HepG2 (cell line): Measurements from ENCODE around the gene KIF13A. TPM values are rescaled to one million over a fixed set of nuclear protein-coding genes. Genes with fewer than 3 reads are reported as not detected.

Source experiments
- ATAC-seq: fragments of 200-7000 bp; cut with Tn5 transposase; 3 replicates; pipeline ENCODE4 v1.9.1; 2020; ENCODE audit warnings: mild to moderate bottlenecking, moderate library complexity
- BruUV-seq: library from RNA; stranded (reverse); fragments of 400-500 nt; replicated peaks from 2 replicates; lab custom pipeline; 2021; lab: Mats Ljungman, UMichigan
- CTCF ChIA-PET: fragments of 300-600 bp; formaldehyde crosslinking; extraction: SDS; loops from one replicate; lab custom pipeline; 2021; ENCODE audit warnings: low total read pairs, inconsistent platforms, low intra/inter-chr PET ratio; lab: Yijun Ruan, JAX
- POLR2A ChIA-PET: fragments of 350-600 bp; sonication (Branson Sonifier 250); formaldehyde crosslinking; loops from one replicate; lab custom pipeline; 2020; ENCODE audit warnings: antibody characterized with exemption, inconsistent platforms; lab: Yijun Ruan, JAX
- DNase-seq: peaks from one replicate; pipeline ENCODE4 v3.0.0-alpha.2; 2015; ENCODE audit warnings: low spot score
- FAIRE-seq: peaks from 3 replicates; lab custom pipeline; 2011; peaks lifted over from hg19 to GRCh38; lab: Jason Lieb, UNC
- H2AFZ ChIP-seq: one replicate; pipeline ENCODE4 v1.6.1; 2011; ENCODE audit warnings: low read length, inconsistent platforms
- H3K27ac ChIP-seq: fragments of 300-600 bp; 3 replicates; pipeline ENCODE4 v1.8.0; 2011; ENCODE audit warnings: mixed run types, mild to moderate bottlenecking, mixed read lengths, low read length, inconsistent platforms; ENCODE audit not compliant: insufficient read depth; ENCODE audit errors: extremely low read length
- H3K27me3 ChIP-seq, 2 experiments: fragments of 200-600 bp in 1 of 2; 2 replicates in 1 of 2; 3 replicates in 1 of 2; pipeline versions ENCODE4 v1.6.0 to v1.8.0; 2011; ENCODE audit warnings: low read length in 2 of 2, mild to moderate bottlenecking in 2 of 2, moderate library complexity in 2 of 2, inconsistent platforms in 1 of 2; ENCODE audit not compliant: insufficient read depth in 2 of 2, control insufficient read depth in 1 of 2
- H3K36me3 ChIP-seq, 2 experiments: fragments of 200-600 bp in 1 of 2; replicated peaks in 1 of 2; 2 replicates in 1 of 2; 3 replicates in 1 of 2; pipeline versions ENCODE4 v1.5.1 to v1.8.0; 2011; ENCODE audit warnings: low read length in 2 of 2, inconsistent platforms in 1 of 2; ENCODE audit not compliant: insufficient read depth in 2 of 2, control insufficient read depth in 1 of 2
- H3K4me1 ChIP-seq: 2 replicates; pipeline ENCODE4 v1.5.1; 2012; ENCODE audit warnings: low read length, inconsistent platforms; ENCODE audit not compliant: insufficient read depth
- H3K4me2 ChIP-seq: 2 replicates; pipeline ENCODE4 v1.6.0; 2011; ENCODE audit warnings: low read depth, low read length, inconsistent platforms
- H3K4me3 ChIP-seq, 3 experiments: fragments of 200-600 bp in 1 of 3; sonication (generic), shearing (Covaris generic) in 1 of 3; replicated peaks in 1 of 3; 2 replicates each; pipeline ENCODE4 v1.5.1; 2011 to 2016; ENCODE audit warnings: low read length in 3 of 3, inconsistent platforms in 2 of 3, low read depth in 2 of 3, mild to moderate bottlenecking in 2 of 3, control low read depth in 1 of 3, mixed read lengths in 1 of 3; ENCODE audit not compliant: insufficient read depth in 1 of 3
- H3K79me2 ChIP-seq: one replicate; pipeline ENCODE4 v1.6.1; 2011; ENCODE audit warnings: low read length, inconsistent platforms; ENCODE audit not compliant: insufficient read depth
- H3K9ac ChIP-seq: 2 replicates; pipeline ENCODE4 v1.6.0; 2011; ENCODE audit warnings: mild to moderate bottlenecking, low read depth, low read length, inconsistent platforms; ENCODE audit not compliant: insufficient read depth
- H3K9me3 ChIP-seq: 2 replicates; pipeline ENCODE4 v1.5.1; 2012; ENCODE audit warnings: mild to moderate bottlenecking, low read length
- H4K20me1 ChIP-seq: 2 replicates; pipeline ENCODE4 v1.6.0; 2011; ENCODE audit warnings: inconsistent platforms, mild to moderate bottlenecking, low read length, moderate library complexity; ENCODE audit not compliant: insufficient read depth
- AGO2 ChIP-seq: fragments of 200-400 bp; formaldehyde crosslinking; optimal IDR thresholded peaks from 2 replicates; pipeline ENCODE3; 2017; ENCODE audit warnings: mild to moderate bottlenecking, low read depth, low read length, moderate library complexity
- ATAD3A ChIP-seq: sonication (generic); formaldehyde crosslinking; IDR thresholded peaks from 2 replicates; pipeline ENCODE4 v1.4.0; 2020; ENCODE audit warnings: missing genetic modification reagents
- CCAR2 ChIP-seq: fragments of 200-400 bp; formaldehyde crosslinking; optimal IDR thresholded peaks from 2 replicates; pipeline ENCODE3; 2018; ENCODE audit warnings: low read depth, mild to moderate bottlenecking, low read length, moderate library complexity
- HDAC1 ChIP-seq: sonication (generic); formaldehyde crosslinking; IDR thresholded peaks from 2 replicates; pipeline ENCODE4 v1.5.1; 2020; ENCODE audit warnings: mild to moderate bottlenecking, missing genetic modification reagents
- NCOA1 ChIP-seq: sonication (generic); formaldehyde crosslinking; IDR thresholded peaks from 2 replicates; pipeline ENCODE4 v1.9.0; 2021; ENCODE audit warnings: missing genetic modification reagents
- NPAS2 ChIP-seq: sonication (generic); formaldehyde crosslinking; IDR thresholded peaks from 2 replicates; pipeline ENCODE4 v1.8.0; 2022; ENCODE audit warnings: mild to moderate bottlenecking, missing genetic modification reagents, borderline replicate concordance
- ZFAT ChIP-seq: sonication (generic); formaldehyde crosslinking; conservative IDR thresholded peaks from 2 replicates; pipeline ENCODE4 v1.8.1; 2023; ENCODE audit warnings: missing genetic modification reagents, inconsistent platforms
- ZNF512B ChIP-seq: sonication (generic); formaldehyde crosslinking; IDR thresholded peaks from 2 replicates; pipeline ENCODE4 v1.5.1; 2020; ENCODE audit warnings: missing genetic modification reagents, mild to moderate bottlenecking, borderline replicate concordance
- ZNF574 ChIP-seq: sonication (generic); formaldehyde crosslinking; IDR thresholded peaks from 2 replicates; pipeline ENCODE4 v1.4.0; 2020; ENCODE audit warnings: missing genetic modification reagents
- WGBS: methylation state at CpG from one replicate; pipeline ENCODE4 v1.1.6; 2017; ENCODE audit warnings: low lambda C conversion rate; 5-methylcytosine and 5-hydroxymethylcytosine counted together
- in situ Hi-C: cut with HindIII; loops from 2 replicates; pipeline ENCODE4 v1.10.0; 2017; ENCODE audit warnings: low pct_unique_long_range_greater_than_20kb; ENCODE audit not compliant: extremely low pct_ligation_motif_present
- intact Hi-C: fragments of 100-400 bp; cut with micrococcal nuclease; formaldehyde crosslinking; loops from one replicate; pipeline ENCODE4 v1.10.0; 2022; ENCODE audit not compliant: unreplicated experiment
- polyA plus RNA-seq, 8 experiments: library from polyadenylated mRNA; depleted of rRNA in 3 of 8; stranded (reverse) in 7 of 8; unstranded in 1 of 8; fragments of >200 nt; fragmentation: Illumina TruSeq in 4 of 8; extraction: Trizol in 4 of 8; gene quantifications; 2 replicates each; pipeline versions ENCODE4 v1.2.1 to v1.2.3, GENCODE V29; 2011 to 2016; ENCODE audit warnings: low read depth in 4 of 8, missing spikeins in 1 of 8, mixed read lengths in 1 of 8; ENCODE audit not compliant: insufficient read depth in 1 of 8
- total RNA-seq, 5 experiments: library from RNA; depleted of rRNA; stranded (reverse); fragments of >200 nt; fragmentation: Illumina TruSeq; extraction: Trizol; gene quantifications; 2 replicates each; pipeline ENCODE4 v1.2.3, GENCODE V29; 2016; ENCODE audit warnings: low read depth in 1 of 5
- TF ChIP-seq, protein P1 (sequence below), 2 experiments: fragments of 450-650 bp in 1 of 2; sonication (generic) in 1 of 2; formaldehyde crosslinking in 1 of 2; IDR thresholded peaks; 2 replicates each; pipeline versions ENCODE4 v1.6.1 to v1.8.0; 2016 to 2022; ENCODE audit warnings: antibody characterized with exemption in 1 of 2, mild to moderate bottlenecking in 1 of 2, missing genetic modification reagents in 1 of 2

Gene KIF13A
- total and polyA plus RNA-seq, 2 of the 13 experiments (the other 11 are each of a cell fraction or from before 2014, with no cell fraction given) = 21.1 to 37.2 TPM

- Histone ChIP-seq H3K4me3 (no peak overlapping the region), H3K79me2 (no peaks in the 10 kb centered on the region), H3K27ac (no peak overlapping the region), H3K4me1 (peaks cover 20% of the 10 kb centered on the region), H3K36me3 (peaks cover 0 to 3% of the 10 kb centered on the region in 2 experiments; a peak in 2 of 5 replicates), H3K27me3 (no peaks in the 10 kb centered on the region), H3K4me2 (no peak overlapping the region), H3K9me3 (no peaks in the 10 kb centered on the region), H2AFZ (no peak overlapping the region), H4K20me1 (no peaks in the 10 kb centered on the region), H3K9ac (no peak overlapping the region)
- BruUV-seq = no TSS peak
- in situ Hi-C loops (no loop called here), intact Hi-C loops (loop anchor here (5.0 kb wide), 1 partner anchor 63 kb away; no protein-coding TSS in a partner anchor)
- POLR2A ChIA-PET = no interaction called here
- ATAC-seq = no peak
- DNase-seq = no peak
- CTCF ChIA-PET = no interaction called here
- no peak for FAIRE-seq
- WGBS = 94% methylated on average over 3 of the region's 3 CpGs
- TF ChIP-seq HDAC1 (CRISPR knock-in tag) (no peak), ZNF512B (CRISPR knock-in tag) (no peak), AGO2 (no peak), NPAS2 (CRISPR knock-in tag) (no peak), ZFAT (no peak), ATAD3A (CRISPR knock-in tag) (no peak), ZNF574 (CRISPR knock-in tag) (no peak), CCAR2 (no peak), NCOA1 (CRISPR knock-in tag) (no peak)
- TF ChIP-seq, protein P1, sequence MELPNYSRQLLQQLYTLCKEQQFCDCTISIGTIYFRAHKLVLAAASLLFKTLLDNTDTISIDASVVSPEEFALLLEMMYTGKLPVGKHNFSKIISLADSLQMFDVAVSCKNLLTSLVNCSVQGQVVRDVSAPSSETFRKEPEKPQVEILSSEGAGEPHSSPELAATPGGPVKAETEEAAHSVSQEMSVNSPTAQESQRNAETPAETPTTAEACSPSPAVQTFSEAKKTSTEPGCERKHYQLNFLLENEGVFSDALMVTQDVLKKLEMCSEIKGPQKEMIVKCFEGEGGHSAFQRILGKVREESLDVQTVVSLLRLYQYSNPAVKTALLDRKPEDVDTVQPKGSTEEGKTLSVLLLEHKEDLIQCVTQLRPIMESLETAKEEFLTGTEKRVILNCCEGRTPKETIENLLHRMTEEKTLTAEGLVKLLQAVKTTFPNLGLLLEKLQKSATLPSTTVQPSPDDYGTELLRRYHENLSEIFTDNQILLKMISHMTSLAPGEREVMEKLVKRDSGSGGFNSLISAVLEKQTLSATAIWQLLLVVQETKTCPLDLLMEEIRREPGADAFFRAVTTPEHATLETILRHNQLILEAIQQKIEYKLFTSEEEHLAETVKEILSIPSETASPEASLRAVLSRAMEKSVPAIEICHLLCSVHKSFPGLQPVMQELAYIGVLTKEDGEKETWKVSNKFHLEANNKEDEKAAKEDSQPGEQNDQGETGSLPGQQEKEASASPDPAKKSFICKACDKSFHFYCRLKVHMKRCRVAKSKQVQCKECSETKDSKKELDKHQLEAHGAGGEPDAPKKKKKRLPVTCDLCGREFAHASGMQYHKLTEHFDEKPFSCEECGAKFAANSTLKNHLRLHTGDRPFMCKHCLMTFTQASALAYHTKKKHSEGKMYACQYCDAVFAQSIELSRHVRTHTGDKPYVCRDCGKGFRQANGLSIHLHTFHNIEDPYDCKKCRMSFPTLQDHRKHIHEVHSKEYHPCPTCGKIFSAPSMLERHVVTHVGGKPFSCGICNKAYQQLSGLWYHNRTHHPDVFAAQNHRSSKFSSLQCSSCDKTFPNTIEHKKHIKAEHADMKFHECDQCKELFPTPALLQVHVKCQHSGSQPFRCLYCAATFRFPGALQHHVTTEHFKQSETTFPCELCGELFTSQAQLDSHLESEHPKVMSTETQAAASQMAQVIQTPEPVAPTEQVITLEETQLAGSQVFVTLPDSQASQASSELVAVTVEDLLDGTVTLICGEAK (IDR thresholded peaks at IDR 0.05) = no peak
- TF ChIP-seq, protein P1 (CRISPR knock-in tag; IDR thresholded peaks at IDR 0.05) = no peak
Measured at GRCh38 chr6:17869753-17870050, 117.7 kb downstream of the KIF13A start.
